22Rv1 (cell line): Measurements from ENCODE around the gene PRRG2.

Experiments used
- H3K27ac ChIP-seq: fragments of 450-650 bp; 2 replicates; pipeline ENCODE4 v1.5.1; 2017
- CTCF ChIP-seq: fragments of 450-650 bp; IDR thresholded peaks from 2 replicates; pipeline ENCODE4 v1.5.1; 2017; ENCODE audit warnings: mild to moderate bottlenecking
- ZFX ChIP-seq: fragments of 450-650 bp; IDR thresholded peaks from 2 replicates; pipeline ENCODE4 v1.6.1; 2017; ENCODE audit warnings: antibody characterized with exemption, borderline replicate concordance

Gene PRRG2

GRCh38 chr19:49599378-49600295 is 18.5 kb downstream of the PRRG2 start:
- TF ChIP-seq ZFX (no peak), CTCF (no peak)
- H3K27ac ChIP-seq: no peak overlapping the region

DNA sequence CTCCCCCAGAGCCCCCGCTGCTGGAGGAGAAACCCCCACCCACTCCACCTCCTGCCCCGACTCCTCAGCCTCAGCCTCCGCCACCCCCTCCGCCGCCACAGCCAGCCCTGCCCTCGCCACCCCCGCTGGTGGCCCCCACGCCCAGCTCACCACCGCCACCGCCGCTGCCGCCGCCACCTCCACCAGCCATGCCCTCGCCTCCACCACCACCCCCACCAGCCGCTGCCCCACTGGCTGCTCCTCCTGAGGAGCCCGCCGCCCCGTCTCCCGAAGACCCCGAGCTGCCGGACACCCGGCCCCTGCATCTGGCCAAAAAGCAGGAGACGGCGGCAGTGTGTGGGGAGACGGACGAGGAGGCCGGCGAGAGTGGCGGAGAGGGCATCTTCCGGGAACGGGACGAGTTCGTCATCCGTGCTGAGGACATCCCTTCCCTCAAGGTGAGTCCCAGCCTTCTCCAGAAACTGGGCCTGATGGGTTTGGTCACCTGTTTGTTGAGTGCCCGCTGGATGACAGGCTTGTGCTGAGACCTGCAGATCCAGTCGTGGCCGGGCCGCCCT is 20.4 kb downstream of the PRRG2 start:
- TF ChIP-seq ZFX: no peak
- TF ChIP-seq CTCF: no peak
- no peak overlapping the region for H3K27ac ChIP-seq

GRCh38 chr19:49602806-49603205 is 21.7 kb downstream of the PRRG2 start:
- TF ChIP-seq ZFX (no peak), CTCF (no peak)

DNA sequence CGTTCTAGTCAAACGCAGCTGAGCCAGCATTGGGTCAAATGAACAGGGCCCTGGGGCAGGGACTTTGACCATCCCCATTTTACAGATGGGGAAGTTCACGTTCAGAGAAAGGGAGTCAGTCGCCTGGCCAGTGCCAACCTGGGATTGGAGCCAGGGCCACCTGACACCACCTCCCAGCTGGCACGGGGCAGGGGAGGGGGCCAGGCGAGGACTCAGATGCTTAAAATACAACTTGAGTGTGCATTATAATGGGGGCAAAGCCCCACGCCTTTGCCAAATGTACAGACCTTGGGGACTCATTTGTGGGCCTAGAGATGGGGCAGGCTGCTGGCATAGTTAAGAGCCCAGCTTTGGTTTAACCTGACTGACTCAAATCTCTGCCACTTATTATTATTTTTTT is 24.5 kb downstream of the PRRG2 start:
- H3K27ac ChIP-seq: no peak overlapping the region
- TF ChIP-seq ZFX (no peak), CTCF (no peak)

More at GRCh38 chr19:49602806-49603205, 21.7 kb downstream of the PRRG2 start:
- H3K27ac ChIP-seq: no peak overlapping the region

DNA sequence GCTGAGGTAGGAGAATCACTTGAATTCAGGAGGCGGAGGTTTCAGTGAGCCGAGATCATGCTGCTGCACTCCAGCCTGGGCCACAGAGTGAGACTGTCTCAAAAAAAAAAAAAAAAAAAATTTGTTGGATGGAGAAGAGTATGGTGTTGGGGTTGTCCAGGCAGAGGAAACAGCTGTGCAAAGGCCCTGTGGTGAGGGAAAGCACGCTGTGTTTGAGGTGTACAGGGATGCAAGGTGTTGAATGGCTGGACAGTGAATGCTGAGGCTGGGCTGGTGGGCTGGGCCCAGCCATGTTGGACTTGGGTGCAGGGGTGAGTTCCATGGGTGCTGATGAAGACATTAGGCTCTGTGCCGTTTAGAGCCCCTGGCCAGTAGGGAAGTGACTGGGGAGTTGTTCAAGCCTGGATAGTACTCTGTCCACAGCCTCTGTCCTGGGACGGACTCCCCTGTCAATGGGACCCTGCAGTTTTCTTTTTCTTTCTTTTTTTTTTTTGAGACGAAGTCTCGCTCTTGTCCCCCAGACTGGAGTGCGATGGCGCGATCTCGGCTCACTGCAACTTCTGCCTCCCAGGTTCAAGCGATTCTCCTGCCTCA is 28.5 kb downstream of the PRRG2 start:
- TF ChIP-seq CTCF (no peak), ZFX (no peak)
- no peak overlapping the region for H3K27ac ChIP-seq

DNA sequence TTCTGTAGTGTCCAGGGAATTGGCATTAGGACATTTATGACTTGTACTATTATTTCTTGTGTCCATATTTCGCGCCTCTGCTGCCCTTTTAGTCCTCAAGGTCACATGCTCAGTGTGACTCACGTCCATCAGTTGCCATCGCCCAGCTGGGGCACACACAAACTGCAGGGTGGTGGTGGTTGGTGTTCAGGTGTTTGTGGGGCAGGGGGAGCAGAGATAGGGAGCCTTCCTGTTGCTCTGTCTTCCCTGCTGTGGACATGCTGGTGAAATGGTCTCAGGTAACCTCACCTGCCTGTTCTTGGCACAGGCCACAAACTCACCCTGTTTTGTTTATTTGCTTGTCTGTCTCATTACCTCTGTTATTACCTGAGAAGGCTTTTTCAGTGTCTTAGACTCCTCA is 32.3 kb downstream of the PRRG2 start:
- TF ChIP-seq CTCF (no peak), ZFX (no peak)

More for the DNA sequence above, 32.3 kb downstream of the PRRG2 start:
- no peak overlapping the region for H3K27ac ChIP-seq
